Esophagus muscularis mucosa (tissue), 4 donors: ENCODE results near the gene PLEKHA7. TPM values are rescaled to one million over a fixed set of nuclear protein-coding genes. Genes with fewer than 3 reads are reported as not detected.

ENCODE experiments used
- DNase-seq: peaks from one replicate; pipeline ENCODE4 v3.0.0-alpha.2; 2017; ENCODE audit errors: extremely low spot score
- H3K27ac ChIP-seq, 4 donors: fragments of 200-600 bp; sonication (generic); replicated peaks in 1 of 4; 1 replicate in 3 of 4; 2 replicates in 1 of 4; pipeline ENCODE4 v1.5.1; 2016 to 2019; ENCODE audit warnings: mild to moderate bottlenecking in 1 of 4
- H3K27me3 ChIP-seq, 4 donors: fragments of 200-600 bp; sonication (generic); one replicate each; pipeline versions ENCODE4 v1.5.1 to v1.6.0; 2016 to 2019
- H3K36me3 ChIP-seq, 4 donors: fragments of 200-600 bp; sonication (generic); one replicate each; pipeline ENCODE4 v1.5.1; 2016 to 2019
- H3K4me1 ChIP-seq, 4 donors: fragments of 200-600 bp; sonication (generic); one replicate each; pipeline ENCODE4 v1.5.1; 2016 to 2019
- H3K4me3 ChIP-seq, 4 donors: fragments of 200-600 bp; sonication (generic); 1 replicate in 2 of 4; 2 replicates in 2 of 4; pipeline ENCODE4 v1.5.1; 2016 to 2019; ENCODE audit warnings: mild to moderate bottlenecking in 4 of 4, moderate library complexity in 1 of 4
- H3K9me3 ChIP-seq, 4 donors: fragments of 200-600 bp; sonication (generic); 1 replicate in 3 of 4; 2 replicates in 1 of 4; pipeline ENCODE4 v1.5.1; 2016 to 2019
- CTCF ChIP-seq, 3 experiments: fragments of 200-600 bp in 2 of 3; fragments of 450-650 bp in 1 of 3; sonication (generic) in 2 of 3; IDR thresholded peaks; one replicate each; pipeline ENCODE4 v1.5.1; 2017 to 2019; ENCODE audit warnings: antibody characterized with exemption in 3 of 3, mild to moderate bottlenecking in 2 of 3, moderate library complexity in 1 of 3
- EP300 ChIP-seq: sonication (generic); formaldehyde crosslinking; IDR thresholded peaks from one replicate; pipeline ENCODE4 v1.6.1; 2017; ENCODE audit warnings: antibody characterized with exemption
- POLR2A ChIP-seq: fragments of 450-650 bp; IDR thresholded peaks from one replicate; pipeline ENCODE4 v1.6.1; 2017; ENCODE audit warnings: antibody characterized with exemption, moderate library complexity, mild to moderate bottlenecking, low read depth
- POLR2AphosphoS5 ChIP-seq, 2 donors: sonication (generic); formaldehyde crosslinking; IDR thresholded peaks; one replicate each; pipeline ENCODE4 v1.6.1; 2017; ENCODE audit warnings: antibody characterized with exemption in 2 of 2
- WGBS: methylation state at CpG from one replicate; pipeline ENCODE4 v1.1.5; 2018; 5-methylcytosine and 5-hydroxymethylcytosine counted together
- intact Hi-C: fragments of 100-400 bp; cut with DNase I; formaldehyde crosslinking; loops from one replicate; pipeline ENCODE4 v1.15.1; 2023
- total RNA-seq, 4 donors: library from RNA; depleted of rRNA; stranded (reverse); fragments of >200 nt; gene quantifications; one replicate each; pipeline versions ENCODE4 v1.1.0 to v1.2.1, GENCODE V29; 2016

PLEKHA7 gene
- total RNA-seq, 4 donors from 2014 or later, result 5.8 to 9.1 (median 7.7) TPM

DNA sequence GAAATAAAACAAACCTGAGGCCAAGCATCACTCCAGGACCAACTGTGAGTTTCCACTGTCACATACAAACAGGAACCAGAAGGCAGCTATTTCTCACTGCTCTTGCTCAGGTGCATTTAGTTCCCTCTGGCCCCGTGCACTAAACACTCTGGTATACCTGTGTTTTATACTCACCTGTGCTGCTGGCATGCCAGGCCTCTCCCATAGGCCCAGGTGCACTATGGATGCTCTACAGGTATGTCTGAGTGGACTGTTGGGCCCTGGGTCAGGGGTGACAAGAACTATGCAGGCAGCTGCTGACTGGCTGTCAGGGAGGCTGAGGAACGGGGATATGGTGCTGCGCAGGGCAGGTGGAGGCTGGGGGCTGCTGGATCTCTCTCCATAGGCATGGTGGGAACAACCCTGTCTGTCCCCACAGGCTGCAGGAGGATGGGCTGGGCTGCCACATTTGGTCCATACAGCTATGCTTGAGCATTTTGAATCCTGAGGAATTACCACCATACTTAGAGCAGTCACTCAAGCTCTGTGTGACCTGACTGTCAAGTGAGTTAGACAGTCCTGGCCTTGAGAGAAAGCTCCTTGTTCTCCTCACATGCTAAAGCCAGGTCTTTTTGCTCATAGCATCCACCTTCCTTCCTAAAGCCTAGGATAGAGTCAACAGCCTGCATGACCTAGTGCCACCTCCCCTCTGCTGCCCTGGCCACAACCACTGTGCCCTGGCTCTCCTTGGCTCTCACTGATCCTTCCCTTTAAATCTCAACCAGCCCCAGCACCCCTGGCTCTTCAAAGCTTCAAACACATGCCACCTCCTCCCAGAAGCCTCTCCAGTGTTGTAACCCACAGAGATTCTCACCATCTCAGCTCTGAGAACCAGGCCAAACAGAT lies 202.8 kb downstream of the PLEKHA7 start:
- Histone ChIP-seq H3K36me3 (peaks cover 0 to 27% (median 6%) of the 10 kb centered on the region in 4 donors), H3K4me1 (peaks cover 31 to 41% (median 36%) of the 10 kb centered on the region in 4 donors), H3K27ac (no peak overlapping the region), H3K27me3 (no peaks in the 10 kb centered on the region), H3K9me3 (no peaks in the 10 kb centered on the region), H3K4me3 (no peak overlapping the region)
- DNase-seq, result no peak
- TF ChIP-seq CTCF (IDR thresholded peaks at IDR 0.05) (no peak), POLR2AphosphoS5 (IDR thresholded peaks at IDR 0.05) (no peak), POLR2A (no peak), EP300 (no peak)
- intact Hi-C loops, result loop anchor here (10.0 kb wide), 1 partner anchor 253 kb away; no protein-coding TSS in a partner anchor
- WGBS, result 87% methylated on average over 3 of the region's 3 CpGs

DNA sequence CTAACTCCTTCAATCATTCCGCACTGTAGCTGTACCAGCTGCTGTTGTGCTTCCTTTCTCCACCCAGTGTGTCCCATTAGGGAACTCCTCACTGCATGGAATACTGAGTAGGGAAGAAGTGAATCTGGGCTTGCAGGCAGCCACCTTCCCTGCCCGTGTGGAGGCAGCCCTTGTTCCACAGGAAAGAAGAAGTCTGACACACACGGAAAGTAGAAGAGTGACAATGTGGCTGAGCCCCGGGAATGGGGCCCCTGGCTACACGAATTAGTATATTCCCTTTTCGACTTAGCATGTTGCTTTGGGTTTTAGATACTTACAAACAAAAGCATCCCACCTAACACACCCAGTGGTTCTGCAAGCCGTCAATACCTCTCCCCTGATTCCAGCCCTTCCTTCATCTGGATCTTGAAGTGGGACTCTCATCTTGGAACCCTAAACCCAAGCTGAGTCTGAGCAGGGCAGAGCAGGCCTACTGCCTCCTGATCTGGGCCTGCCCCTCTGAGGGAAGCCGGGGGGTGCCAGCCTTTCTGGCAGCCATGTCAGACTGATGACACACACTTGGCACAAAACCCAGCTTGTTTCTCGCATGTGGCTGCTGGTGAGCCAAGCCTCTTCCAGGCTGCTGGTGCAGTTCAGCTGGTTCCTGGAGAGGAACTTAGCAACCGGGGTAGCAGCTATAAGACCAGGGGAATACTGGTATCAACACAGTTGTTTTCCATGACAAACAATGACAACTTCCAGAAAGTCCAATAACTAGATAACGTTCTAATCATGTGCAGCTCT lies 204.1 kb downstream of the PLEKHA7 start:
- intact Hi-C loops, result loop anchor here (10.0 kb wide), 1 partner anchor 255 kb away; no protein-coding TSS in a partner anchor
- H3K27ac ChIP-seq, result peak overlapping the region in 1 of 4 donors; percentile 28
- H3K4me1 ChIP-seq, result peaks cover 38 to 53% (median 42%) of the 10 kb centered on the region in 4 donors
- DNase-seq, result no peak
- 65% methylated on average over 11 of the region's 11 CpGs for WGBS
- H3K36me3 ChIP-seq, result peaks cover 0 to 15% (median 0%) of the 10 kb centered on the region in 4 donors
- no peak overlapping the region for H3K4me3 ChIP-seq
- H3K9me3 ChIP-seq, result no peaks in the 10 kb centered on the region
- no peaks in the 10 kb centered on the region for H3K27me3 ChIP-seq
- TF ChIP-seq CTCF (IDR thresholded peaks at IDR 0.05) (no peak), POLR2AphosphoS5 (IDR thresholded peaks at IDR 0.05) (no peak), EP300 (no peak), POLR2A (no peak)

GRCh38 chr11:16807306-16807705 lies 206.9 kb downstream of the PLEKHA7 start:
- no peak for DNase-seq
- Histone ChIP-seq H3K4me1 (peaks cover 49 to 63% (median 50%) of the 10 kb centered on the region in 4 donors), H3K27ac (peak overlapping the region in 2 of 4 donors; percentile 9 to 58), H3K27me3 (no peaks in the 10 kb centered on the region), H3K9me3 (no peaks in the 10 kb centered on the region), H3K36me3 (peaks cover 0 to 7% (median 0%) of the 10 kb centered on the region in 4 donors), H3K4me3 (no peak overlapping the region)
- intact Hi-C loops, result no loop called here
- TF ChIP-seq POLR2A, result no peak
- WGBS, result 52% methylated on average over 3 of the region's 3 CpGs

DNA sequence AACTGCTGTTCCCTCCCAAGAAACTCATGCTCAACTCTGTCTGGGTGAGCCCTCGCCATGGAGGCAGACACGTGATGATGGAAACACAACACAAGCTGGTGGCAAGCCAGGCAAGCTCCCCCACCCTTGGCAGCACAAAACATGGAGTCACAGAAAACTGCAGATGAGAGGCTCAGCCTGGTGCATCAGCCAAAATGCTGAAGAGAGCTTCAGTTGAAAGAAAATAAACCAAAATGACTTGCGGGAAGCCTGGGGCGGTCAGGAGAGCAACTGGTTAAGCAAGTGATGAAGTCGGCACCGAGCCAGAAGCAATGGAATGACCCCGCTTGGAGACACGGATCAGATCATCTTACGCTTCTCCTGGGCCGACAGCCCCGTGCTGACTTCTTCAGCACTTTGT lies 207.4 kb downstream of the PLEKHA7 start:
- DNase-seq, result no peak
- Histone ChIP-seq H3K27ac (peak overlapping the region in 3 of 4 donors; percentile 8 to 58 (median 9)), H3K4me1 (peaks cover 49 to 57% (median 50%) of the 10 kb centered on the region in 4 donors), H3K9me3 (no peaks in the 10 kb centered on the region), H3K4me3 (no peak overlapping the region), H3K27me3 (no peaks in the 10 kb centered on the region), H3K36me3 (peaks cover 0 to 11% (median 0%) of the 10 kb centered on the region in 4 donors)
- intact Hi-C loops, result no loop called here
- WGBS, result 37% methylated on average over 9 of the region's 11 CpGs
- no peak for TF ChIP-seq POLR2AphosphoS5 (IDR thresholded peaks at IDR 0.05)
- no peak for TF ChIP-seq CTCF (IDR thresholded peaks at IDR 0.05)
- no peak for TF ChIP-seq POLR2A
- no peak for TF ChIP-seq EP300

DNA sequence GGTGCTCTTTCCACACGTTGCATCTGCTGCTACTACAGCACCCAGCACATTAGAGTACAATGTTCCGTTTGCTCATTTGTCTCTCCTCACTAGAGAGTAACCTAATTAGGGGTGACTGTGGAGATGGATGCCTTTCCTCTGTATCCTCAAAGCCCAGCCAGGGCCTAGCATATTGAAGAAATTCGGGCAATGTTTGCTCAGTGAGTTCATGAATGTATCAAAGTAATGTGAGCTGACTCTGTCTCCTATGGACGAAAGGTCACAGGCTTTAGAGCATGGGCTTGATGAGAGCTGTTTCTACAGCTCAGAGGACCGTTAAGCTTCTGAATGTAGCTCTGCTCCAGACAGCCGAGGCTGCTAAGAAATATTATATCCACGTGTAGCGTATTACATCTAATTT lies 208.3 kb downstream of the PLEKHA7 start:
- H3K4me1 ChIP-seq, result peaks cover 47 to 53% (median 48%) of the 10 kb centered on the region in 4 donors
- H3K27me3 ChIP-seq, result no peaks in the 10 kb centered on the region
- peak overlapping the region in 1 of 4 donors; percentile 58 for H3K27ac ChIP-seq
- WGBS, result 69% methylated on average over 8 of the region's 8 CpGs
- H3K4me3 ChIP-seq, result no peak overlapping the region
- intact Hi-C loops, result no loop called here
- DNase-seq, result no peak
- no peaks in the 10 kb centered on the region for H3K9me3 ChIP-seq
- TF ChIP-seq EP300 (no peak), POLR2A (no peak), POLR2AphosphoS5 (IDR thresholded peaks at IDR 0.05) (no peak), CTCF (IDR thresholded peaks at IDR 0.05) (no peak)
- H3K36me3 ChIP-seq, result peaks cover 0 to 20% (median 2%) of the 10 kb centered on the region in 4 donors
